Mesothelial cell of epicardium (in vitro differentiated cells): ENCODE results near the gene PLXNC1. TPM values are rescaled to one million over a fixed set of nuclear protein-coding genes. Genes with fewer than 3 reads are reported as not detected.

ENCODE experiments used
- DNase-seq, 2 experiments: peaks; one replicate each; pipeline ENCODE4 v3.0.0; 2021; ENCODE audit warnings: low spot score in 2 of 2; ENCODE audit not compliant: unreplicated experiment in 2 of 2
- H3K27ac Mint-ChIP-seq: 2 replicates; pipeline ENCODE4 v1.8.0; 2021; ENCODE audit warnings: mixed read lengths
- H3K27me3 Mint-ChIP-seq: 2 replicates; pipeline ENCODE4 v1.8.0; 2021; ENCODE audit warnings: low read depth, mixed read lengths
- H3K36me3 Mint-ChIP-seq: 2 replicates; pipeline ENCODE4 v1.8.0; 2021; ENCODE audit warnings: mixed read lengths
- H3K4me1 Mint-ChIP-seq: 2 replicates; pipeline ENCODE4 v1.8.0; 2021; ENCODE audit warnings: mixed read lengths
- H3K4me3 Mint-ChIP-seq: 2 replicates; pipeline ENCODE4 v1.8.0; 2021; ENCODE audit warnings: mild to moderate bottlenecking, moderate library complexity, mixed read lengths
- H3K9me3 Mint-ChIP-seq: 2 replicates; pipeline ENCODE4 v1.8.0; 2021; ENCODE audit warnings: mixed read lengths
- total RNA-seq: library from RNA; stranded (reverse); gene quantifications from 3 replicates; pipeline ENCODE4 v1.2.1, GENCODE V29; 2021
- TF ChIP-seq, protein P1 (sequence below): fragments of 200-600 bp; sonication (generic); IDR thresholded peaks from one replicate; pipeline ENCODE4 v1.5.0; 2021; ENCODE audit warnings: antibody characterized with exemption; ENCODE audit not compliant: unreplicated experiment

Gene PLXNC1
- total RNA-seq, 1 donor from 2014 or later: 3.4 TPM

GRCh38 chr12:94273272-94273671 is 124.9 kb downstream of the PLXNC1 start:
- TF ChIP-seq, protein P1, sequence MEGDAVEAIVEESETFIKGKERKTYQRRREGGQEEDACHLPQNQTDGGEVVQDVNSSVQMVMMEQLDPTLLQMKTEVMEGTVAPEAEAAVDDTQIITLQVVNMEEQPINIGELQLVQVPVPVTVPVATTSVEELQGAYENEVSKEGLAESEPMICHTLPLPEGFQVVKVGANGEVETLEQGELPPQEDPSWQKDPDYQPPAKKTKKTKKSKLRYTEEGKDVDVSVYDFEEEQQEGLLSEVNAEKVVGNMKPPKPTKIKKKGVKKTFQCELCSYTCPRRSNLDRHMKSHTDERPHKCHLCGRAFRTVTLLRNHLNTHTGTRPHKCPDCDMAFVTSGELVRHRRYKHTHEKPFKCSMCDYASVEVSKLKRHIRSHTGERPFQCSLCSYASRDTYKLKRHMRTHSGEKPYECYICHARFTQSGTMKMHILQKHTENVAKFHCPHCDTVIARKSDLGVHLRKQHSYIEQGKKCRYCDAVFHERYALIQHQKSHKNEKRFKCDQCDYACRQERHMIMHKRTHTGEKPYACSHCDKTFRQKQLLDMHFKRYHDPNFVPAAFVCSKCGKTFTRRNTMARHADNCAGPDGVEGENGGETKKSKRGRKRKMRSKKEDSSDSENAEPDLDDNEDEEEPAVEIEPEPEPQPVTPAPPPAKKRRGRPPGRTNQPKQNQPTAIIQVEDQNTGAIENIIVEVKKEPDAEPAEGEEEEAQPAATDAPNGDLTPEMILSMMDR: no peak
- Mint-ChIP-seq H3K27ac (no peak overlapping the region), H3K9me3 (no peaks in the 10 kb centered on the region), H3K27me3 (peaks cover 9% of the 10 kb centered on the region), H3K4me1 (peaks cover 19% of the 10 kb centered on the region), H3K36me3 (no peaks in the 10 kb centered on the region), H3K4me3 (no peak overlapping the region)
- no peak for DNase-seq

DNA sequence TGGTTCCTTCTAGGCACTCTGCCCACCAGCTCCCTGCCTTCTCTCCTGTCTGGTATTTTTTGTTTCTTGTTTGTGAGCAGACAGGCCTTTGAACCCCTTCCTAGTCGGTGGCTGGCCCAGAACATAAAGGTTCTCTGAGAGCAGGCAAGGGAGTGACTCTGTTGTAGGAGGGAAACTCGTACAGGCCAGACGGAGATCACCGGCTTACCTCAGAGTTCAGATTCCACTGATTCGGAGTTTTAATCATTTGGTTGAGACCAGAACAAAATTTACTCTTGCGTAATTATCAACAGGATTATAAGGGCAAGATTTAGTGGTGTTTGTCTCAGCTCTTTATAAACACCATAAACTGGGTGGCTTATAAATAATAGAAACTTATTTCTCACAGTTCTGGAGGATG is 128.3 kb downstream of the PLXNC1 start:
- TF ChIP-seq, protein P1: no peak
- Mint-ChIP-seq H3K27me3 (peaks cover 16% of the 10 kb centered on the region), H3K4me3 (no peak overlapping the region), H3K4me1 (no peaks in the 10 kb centered on the region), H3K9me3 (no peaks in the 10 kb centered on the region), H3K27ac (no peak overlapping the region), H3K36me3 (no peaks in the 10 kb centered on the region)
- no peak for DNase-seq

DNA sequence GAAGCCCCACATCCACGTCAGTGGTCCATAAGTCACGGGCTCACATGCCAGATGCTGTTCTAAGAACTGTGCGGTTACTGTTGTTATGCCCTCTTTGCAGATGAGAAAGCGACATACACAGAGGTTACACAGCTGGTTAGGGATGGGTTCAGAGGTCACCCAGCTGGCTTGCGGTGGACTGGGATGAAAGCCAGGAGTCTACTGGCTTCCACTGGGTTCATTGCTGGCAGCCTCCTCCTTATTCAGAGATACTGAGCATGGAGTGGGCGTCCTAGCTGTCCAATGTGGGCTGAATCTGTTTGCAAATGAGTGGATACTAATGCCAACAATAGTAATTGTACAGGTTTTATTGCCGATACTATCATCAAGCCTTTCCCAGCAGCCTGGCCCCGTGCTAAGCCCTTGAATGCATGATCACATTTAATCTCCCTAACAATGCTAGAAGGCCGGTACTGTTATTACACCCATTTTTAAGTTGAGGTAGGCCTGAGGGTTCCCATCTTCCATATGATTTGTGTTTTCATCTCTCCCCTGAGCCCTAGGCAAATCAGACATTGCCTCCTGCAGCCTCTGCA is 129.1 kb downstream of the PLXNC1 start:
- Mint-ChIP-seq H3K4me3 (no peak overlapping the region), H3K27ac (no peak overlapping the region), H3K9me3 (no peaks in the 10 kb centered on the region), H3K4me1 (no peaks in the 10 kb centered on the region), H3K36me3 (no peaks in the 10 kb centered on the region), H3K27me3 (peaks cover 22% of the 10 kb centered on the region)
- no peak for DNase-seq
- TF ChIP-seq, protein P1: no peak

DNA sequence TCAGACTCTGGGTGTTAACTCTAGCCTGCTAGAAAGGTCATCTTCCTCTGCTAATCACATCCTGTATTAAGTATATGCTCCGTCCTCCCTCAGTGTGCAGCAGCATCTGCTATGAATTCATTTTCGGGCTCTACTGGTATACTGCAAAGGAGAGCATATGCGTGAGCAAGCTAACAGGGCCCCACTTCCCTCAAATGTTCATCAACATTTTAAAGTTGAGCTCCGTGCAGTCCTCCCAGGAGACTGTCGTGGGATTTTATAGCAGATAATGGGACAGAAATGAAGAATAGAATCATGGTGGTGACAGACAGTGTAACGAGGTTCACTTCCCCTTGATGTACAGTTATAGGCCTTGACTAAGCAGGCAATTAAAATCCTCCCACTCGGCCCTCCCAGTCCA is 131.7 kb downstream of the PLXNC1 start:
- TF ChIP-seq, protein P1: no peak
- Mint-ChIP-seq H3K36me3 (no peaks in the 10 kb centered on the region), H3K4me1 (no peaks in the 10 kb centered on the region), H3K27me3 (peaks cover 45% of the 10 kb centered on the region), H3K4me3 (no peak overlapping the region), H3K9me3 (no peaks in the 10 kb centered on the region), H3K27ac (no peak overlapping the region)
- no peak for DNase-seq

- TF ChIP-seq, protein P1: no peak
- DNase-seq: no peak
- no peak overlapping the region for H3K27ac Mint-ChIP-seq
- no peaks in the 10 kb centered on the region for H3K9me3 Mint-ChIP-seq
- no peak overlapping the region for H3K4me3 Mint-ChIP-seq
- no peaks in the 10 kb centered on the region for H3K36me3 Mint-ChIP-seq
- H3K4me1 Mint-ChIP-seq: peaks cover 16% of the 10 kb centered on the region
- H3K27me3 Mint-ChIP-seq: peaks cover 55% of the 10 kb centered on the region
Measured at GRCh38 chr12:94282675-94283074, 134.3 kb downstream of the PLXNC1 start.

- H3K36me3 Mint-ChIP-seq: no peaks in the 10 kb centered on the region
- TF ChIP-seq, protein P1: no peak
Measured at GRCh38 chr12:94284046-94284445, 135.7 kb downstream of the PLXNC1 start.

More at GRCh38 chr12:94284046-94284445, 135.7 kb downstream of the PLXNC1 start:
- no peak for DNase-seq
- Mint-ChIP-seq H3K4me3 (no peak overlapping the region), H3K9me3 (no peaks in the 10 kb centered on the region), H3K4me1 (peaks cover 22% of the 10 kb centered on the region), H3K27me3 (peaks cover 54% of the 10 kb centered on the region), H3K27ac (no peak overlapping the region)
